Measurements from ENCODE around the gene RNF227. TPM values are rescaled to one million over a fixed set of nuclear protein-coding genes. Genes with fewer than 3 reads are reported as not detected.

Gene RNF227
- total RNA-seq, 1 experiment from 2014 or later: 0.42 TPM

GRCh38 chr17:7889166-7889955 is 26.7 kb downstream of the RNF227 start:
- Histone ChIP-seq H3K27ac (no peak overlapping the region), H3K36me3 (peaks cover 47% of the 10 kb centered on the region), H3K4me1 (replicated peaks) (peaks cover 29% of the 10 kb centered on the region), H3K4me3 (no peak overlapping the region), H3K9me3 (replicated peaks) (no peaks in the 10 kb centered on the region), H3K27me3 (replicated peaks) (no peaks in the 10 kb centered on the region)
- DNase-seq (ENCODE audit: low read depth in 1 of 2, low spot score in 2 of 2): peak; percentile 82 to 94

DNA sequence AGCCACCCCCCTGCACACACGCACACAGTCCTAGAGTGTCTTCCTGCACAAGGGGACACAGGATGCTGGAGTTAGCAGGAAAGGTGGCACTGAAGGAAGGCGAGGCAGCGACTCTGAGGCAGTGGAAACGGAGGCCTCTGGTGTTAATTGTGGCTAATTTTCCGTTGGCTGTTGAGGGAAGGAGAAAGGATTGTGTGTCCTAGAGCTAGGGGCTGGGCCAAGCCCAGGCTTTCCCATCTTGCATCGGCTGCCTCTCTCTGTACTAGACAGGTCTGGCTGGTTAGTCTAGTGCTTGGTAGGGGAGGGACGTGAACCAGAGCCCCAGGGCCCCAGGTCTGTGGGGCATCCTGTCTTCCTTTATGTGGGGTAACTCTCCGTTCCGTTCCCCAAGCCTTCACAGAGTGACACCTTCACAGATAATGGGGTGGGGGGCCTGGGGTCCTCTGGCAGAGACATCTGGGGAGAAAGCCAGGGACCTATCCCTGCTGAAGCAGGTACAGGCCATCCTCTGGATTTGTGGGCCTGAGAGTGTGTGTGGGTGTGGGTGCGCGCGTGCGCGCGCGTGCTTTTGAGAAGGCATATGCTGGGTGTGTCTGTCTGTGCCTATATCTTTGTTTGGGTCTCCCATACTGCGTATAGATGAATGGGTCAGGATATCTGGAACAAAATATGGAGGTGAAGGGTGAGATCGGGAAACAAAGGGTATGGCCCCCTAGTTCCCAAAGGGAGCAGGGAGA is 27.7 kb downstream of the RNF227 start, which contains the start of gene CHD3:
Gene CHD3 (plus strand): TSS at position 606 of the 737 bp plus-strand sequence. CDS start 212 bp downstream, outside the sequence.
- Histone ChIP-seq H3K36me3 (peaks cover 37% of the 10 kb centered on the region), H3K27me3 (replicated peaks) (no peaks in the 10 kb centered on the region), H3K4me3 (peak within 1 kb of the TSS; percentile 30), H3K27ac (peak within 1 kb of the TSS; percentile 24; the same call in 1 of the 2 replicates), H3K4me1 (replicated peaks) (peaks cover 36% of the 10 kb centered on the region), H3K9me3 (replicated peaks) (no peaks in the 10 kb centered on the region)
- no peak for DNase-seq (ENCODE audit: low read depth in 1 of 2, low spot score in 2 of 2)

- peak; percentile 95 to 98 for DNase-seq (ENCODE audit: low read depth in 1 of 2, low spot score in 2 of 2)
- peaks cover 36% of the 10 kb centered on the region for H3K36me3 ChIP-seq
- peaks cover 37% of the 10 kb centered on the region for H3K4me1 ChIP-seq (replicated peaks)
- peak overlapping the region; percentile 24; the same call in 1 of the 2 replicates for H3K27ac ChIP-seq
- no peaks in the 10 kb centered on the region for H3K27me3 ChIP-seq (replicated peaks)
- H3K4me3 ChIP-seq: peak overlapping the region; percentile 63
- no peaks in the 10 kb centered on the region for H3K9me3 ChIP-seq (replicated peaks)
Measured at GRCh38 chr17:7887482-7888183, 28.5 kb downstream of the RNF227 start.

DNA sequence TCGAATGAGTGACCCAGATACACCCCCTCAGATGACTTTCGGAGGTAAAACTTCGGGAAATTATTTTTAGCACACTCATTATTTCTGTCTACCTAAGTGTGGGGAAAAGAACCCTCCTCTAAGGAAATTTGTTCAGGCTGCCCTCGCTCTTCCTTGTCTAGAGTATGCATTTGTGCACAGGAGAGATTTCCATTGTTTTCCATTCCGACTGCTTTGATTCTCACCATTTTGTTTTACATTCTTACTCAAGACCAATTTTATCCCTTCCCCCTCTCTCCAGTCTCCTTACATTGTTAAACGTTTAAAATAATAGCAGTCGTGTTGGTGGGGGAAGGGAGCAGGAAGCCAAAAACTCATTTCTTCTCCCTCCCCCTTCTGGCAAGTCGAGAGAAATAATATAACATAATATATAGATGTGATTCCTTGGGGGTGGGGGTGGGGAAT is 29.0 kb downstream of the RNF227 start:
- Histone ChIP-seq H3K4me1 (replicated peaks) (peaks cover 37% of the 10 kb centered on the region), H3K4me3 (peak overlapping the region; percentile 63)
- no peak for DNase-seq (ENCODE audit: low read depth in 1 of 2, low spot score in 2 of 2)

DNA sequence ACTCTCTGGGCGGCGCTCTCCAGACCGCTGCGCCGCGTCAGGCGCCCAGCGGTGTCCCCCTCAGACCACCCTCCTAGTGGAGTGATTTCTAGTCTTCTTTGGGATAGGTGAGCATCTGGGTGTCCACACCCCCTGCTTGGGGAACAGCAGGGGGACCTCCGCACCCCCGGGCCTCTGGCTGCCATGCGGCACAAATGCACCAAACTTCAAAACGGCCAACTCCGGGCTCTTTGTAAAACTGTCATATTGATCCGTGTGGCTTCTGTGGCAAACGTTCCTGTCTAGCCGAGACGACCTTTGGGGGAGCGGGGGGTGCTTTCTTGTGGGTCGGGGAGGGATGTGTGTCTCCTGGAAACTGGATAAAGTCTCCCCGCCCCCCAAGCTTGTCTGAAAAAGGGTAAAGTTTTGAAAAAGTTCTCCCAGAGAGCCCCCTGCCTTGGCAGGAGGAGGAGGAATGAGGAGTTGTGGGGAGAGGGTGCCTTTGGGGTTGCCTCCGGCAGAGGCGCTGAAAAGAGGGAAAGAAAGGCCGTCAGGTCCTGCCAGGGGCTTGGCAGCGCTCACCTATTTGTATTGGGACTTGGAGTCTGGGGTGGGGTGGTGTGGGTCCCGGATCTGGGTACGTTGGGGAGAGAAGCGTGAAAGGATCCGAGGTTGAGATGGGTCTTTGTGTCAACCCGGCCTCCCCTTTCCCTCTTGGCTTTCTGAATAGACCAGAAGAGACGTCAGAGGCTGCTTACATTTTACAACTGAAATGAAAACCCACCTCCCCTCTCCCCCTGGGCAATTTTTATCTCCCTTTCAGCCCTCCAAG is 29.7 kb downstream of the RNF227 start:
- Histone ChIP-seq H3K9me3 (replicated peaks) (no peaks in the 10 kb centered on the region), H3K27me3 (replicated peaks) (no peaks in the 10 kb centered on the region), H3K4me3 (peak overlapping the region; percentile 63), H3K4me1 (replicated peaks) (peaks cover 37% of the 10 kb centered on the region), H3K27ac (peak overlapping the region; percentile 75), H3K36me3 (peaks cover 30% of the 10 kb centered on the region)
- DNase-seq (ENCODE audit: low read depth in 1 of 2, low spot score in 2 of 2): peak in 1 of 2 experiments; percentile 57

More for the DNA sequence above, 29.0 kb downstream of the RNF227 start:
- Histone ChIP-seq H3K27me3 (replicated peaks) (no peaks in the 10 kb centered on the region), H3K27ac (peak overlapping the region; percentile 75), H3K36me3 (peaks cover 34% of the 10 kb centered on the region), H3K9me3 (replicated peaks) (no peaks in the 10 kb centered on the region)

- DNase-seq (ENCODE audit: low read depth in 1 of 2, low spot score in 2 of 2): peak; percentile 78 to 80
- peak overlapping the region; percentile 63 for H3K4me3 ChIP-seq
- peak overlapping the region; percentile 75 for H3K27ac ChIP-seq
- no peaks in the 10 kb centered on the region for H3K9me3 ChIP-seq (replicated peaks)
- peaks cover 27% of the 10 kb centered on the region for H3K36me3 ChIP-seq
- H3K4me1 ChIP-seq (replicated peaks): peaks cover 37% of the 10 kb centered on the region
- H3K27me3 ChIP-seq (replicated peaks): no peaks in the 10 kb centered on the region
Measured at GRCh38 chr17:7885367-7886226, 30.5 kb downstream of the RNF227 start.

DNA sequence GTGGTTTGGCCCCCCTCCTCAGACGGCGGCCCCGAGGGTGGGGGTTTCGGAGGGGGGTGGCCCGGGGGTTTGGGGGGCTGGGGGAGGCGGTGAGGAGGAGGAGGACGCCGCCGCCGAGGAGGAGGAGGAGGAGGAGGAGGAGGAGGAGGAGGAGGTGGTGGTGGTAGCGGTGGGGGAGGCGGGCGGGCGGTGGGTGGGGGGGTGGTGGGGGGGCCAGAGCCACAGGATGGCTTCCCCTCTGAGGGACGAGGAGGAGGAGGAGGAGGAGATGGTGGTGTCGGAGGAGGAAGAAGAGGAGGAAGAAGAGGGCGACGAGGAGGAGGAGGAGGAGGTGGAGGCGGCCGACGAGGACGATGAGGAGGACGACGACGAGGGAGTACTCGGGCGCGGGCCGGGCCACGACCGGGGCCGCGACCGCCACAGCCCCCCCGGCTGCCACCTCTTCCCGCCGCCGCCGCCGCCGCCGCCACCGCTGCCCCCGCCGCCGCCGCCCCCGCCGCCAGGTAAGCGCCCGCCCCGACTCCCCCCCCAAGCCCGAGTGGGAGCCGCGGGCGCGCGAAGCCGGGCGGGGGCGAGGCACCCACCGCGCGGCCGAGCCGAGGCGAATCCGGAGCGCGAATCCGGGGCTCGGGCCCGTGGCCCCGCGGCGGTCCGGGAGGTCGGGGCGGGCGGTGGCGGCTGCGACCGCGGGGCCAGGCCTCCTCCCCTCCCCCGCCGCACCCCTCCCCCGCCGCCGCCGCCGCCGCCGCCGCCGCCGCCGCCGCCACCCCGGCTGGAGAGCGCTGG is 31.3 kb downstream of the RNF227 start:
- Histone ChIP-seq H3K27me3 (replicated peaks) (no peaks in the 10 kb centered on the region), H3K4me3 (peak overlapping the region; percentile 63), H3K27ac (no peak overlapping the region), H3K9me3 (replicated peaks) (no peaks in the 10 kb centered on the region), H3K4me1 (replicated peaks) (peaks cover 37% of the 10 kb centered on the region), H3K36me3 (peaks cover 27% of the 10 kb centered on the region)
- peak in 1 of 2 experiments; percentile 22 for DNase-seq (ENCODE audit: low read depth in 1 of 2, low spot score in 2 of 2)

- H3K36me3 ChIP-seq: peaks cover 21% of the 10 kb centered on the region
- peak overlapping the region; percentile 58 for H3K27ac ChIP-seq
- H3K4me1 ChIP-seq (replicated peaks): peaks cover 28% of the 10 kb centered on the region
- H3K27me3 ChIP-seq (replicated peaks): no peaks in the 10 kb centered on the region
- no peaks in the 10 kb centered on the region for H3K9me3 ChIP-seq (replicated peaks)
- H3K4me3 ChIP-seq: peak overlapping the region; percentile 28
- peak in 1 of 2 experiments; percentile 37 for DNase-seq (ENCODE audit: low read depth in 1 of 2, low spot score in 2 of 2)
Measured at GRCh38 chr17:7883781-7884386, 32.2 kb downstream of the RNF227 start.

GRCh38 chr17:7882629-7883028 is 33.5 kb downstream of the RNF227 start:
- Histone ChIP-seq H3K27ac (no peak overlapping the region), H3K9me3 (replicated peaks) (no peaks in the 10 kb centered on the region), H3K4me1 (replicated peaks) (peaks cover 15% of the 10 kb centered on the region), H3K27me3 (replicated peaks) (no peaks in the 10 kb centered on the region), H3K4me3 (no peak overlapping the region), H3K36me3 (peaks cover 25% of the 10 kb centered on the region)
- DNase-seq (ENCODE audit: low read depth in 1 of 2, low spot score in 2 of 2): no peak

DNA sequence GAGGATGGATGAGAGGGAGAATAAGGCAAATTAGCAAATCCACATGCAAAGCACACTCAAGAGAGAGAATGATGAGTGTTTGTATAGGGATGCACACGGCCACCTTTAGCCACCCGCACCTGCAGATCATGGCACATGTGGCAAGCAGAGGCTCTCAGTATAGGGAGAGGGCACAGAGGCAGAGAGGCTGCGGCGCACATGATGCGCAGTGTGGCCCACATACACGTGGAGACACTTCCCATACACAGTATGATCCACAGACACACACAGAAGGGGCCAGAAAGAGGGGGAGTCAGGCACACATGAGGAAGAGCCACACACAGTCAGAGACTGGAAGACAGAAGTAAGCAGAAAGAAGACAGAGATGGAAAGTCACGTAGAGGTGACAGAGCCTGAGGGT is 34.0 kb downstream of the RNF227 start:
- H3K27ac ChIP-seq: no peak overlapping the region
- no peak for DNase-seq (ENCODE audit: low read depth in 1 of 2, low spot score in 2 of 2)
- H3K36me3 ChIP-seq: peaks cover 25% of the 10 kb centered on the region
- H3K4me3 ChIP-seq: no peak overlapping the region
- no peaks in the 10 kb centered on the region for H3K27me3 ChIP-seq (replicated peaks)
- no peaks in the 10 kb centered on the region for H3K9me3 ChIP-seq (replicated peaks)
- peaks cover 14% of the 10 kb centered on the region for H3K4me1 ChIP-seq (replicated peaks)

- H3K27me3 ChIP-seq (replicated peaks): no peaks in the 10 kb centered on the region
- H3K9me3 ChIP-seq (replicated peaks): no peaks in the 10 kb centered on the region
- DNase-seq (ENCODE audit: low read depth in 1 of 2, low spot score in 2 of 2): no peak
- no peak overlapping the region for H3K4me3 ChIP-seq
- H3K36me3 ChIP-seq: peaks cover 25% of the 10 kb centered on the region
- H3K4me1 ChIP-seq (replicated peaks): peaks cover 8% of the 10 kb centered on the region
- H3K27ac ChIP-seq: no peak overlapping the region
Measured at GRCh38 chr17:7881276-7882054, 34.6 kb downstream of the RNF227 start.
